HFF-Myc (cell line): ENCODE results near the gene MET.
"Not testable (repeated sequence)": the region's sequence is repeated elsewhere in the genome, so short reads cannot be mapped to it uniquely, and the experiment has no call there.

Source experiments
- DNase-seq: peaks from one replicate; pipeline ENCODE4 v3.0.0-alpha.2; 2011; ENCODE audit warnings: low read depth; ENCODE audit errors: extremely low read depth
- H3K4me3 ChIP-seq: replicated peaks from 2 replicates; pipeline ENCODE4 v1.5.1; 2011; ENCODE audit warnings: low read depth, mild to moderate bottlenecking, control low read depth, low read length
- TF ChIP-seq, protein P1 (sequence below): IDR thresholded peaks from 2 replicates; pipeline ENCODE4 v1.5.1; 2012; ENCODE audit warnings: mild to moderate bottlenecking, low read depth, low read length, control low read depth; ENCODE audit errors: missing control alignments

MET gene

DNA sequence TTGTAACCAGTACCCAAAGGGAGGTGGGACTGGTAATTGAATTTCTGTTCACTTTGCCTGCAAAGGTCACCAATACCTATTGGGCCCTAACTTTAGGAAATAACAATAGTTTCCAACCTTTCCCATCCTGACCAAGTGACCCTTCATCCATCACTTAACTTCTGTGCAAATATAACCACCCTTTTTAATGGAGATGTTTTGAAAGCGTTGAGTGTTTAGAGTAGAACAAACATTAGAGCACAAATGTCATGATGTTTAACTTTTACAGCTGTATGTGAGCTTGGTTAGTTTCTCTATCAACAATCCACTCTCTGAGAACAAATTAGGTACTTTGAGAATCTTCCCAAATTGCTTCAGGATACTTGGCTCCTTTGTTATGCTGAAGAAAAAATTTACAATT, 66.4 kb downstream of the MET start:
- H3K4me3 ChIP-seq: no peak overlapping the region
- TF ChIP-seq, protein P1, sequence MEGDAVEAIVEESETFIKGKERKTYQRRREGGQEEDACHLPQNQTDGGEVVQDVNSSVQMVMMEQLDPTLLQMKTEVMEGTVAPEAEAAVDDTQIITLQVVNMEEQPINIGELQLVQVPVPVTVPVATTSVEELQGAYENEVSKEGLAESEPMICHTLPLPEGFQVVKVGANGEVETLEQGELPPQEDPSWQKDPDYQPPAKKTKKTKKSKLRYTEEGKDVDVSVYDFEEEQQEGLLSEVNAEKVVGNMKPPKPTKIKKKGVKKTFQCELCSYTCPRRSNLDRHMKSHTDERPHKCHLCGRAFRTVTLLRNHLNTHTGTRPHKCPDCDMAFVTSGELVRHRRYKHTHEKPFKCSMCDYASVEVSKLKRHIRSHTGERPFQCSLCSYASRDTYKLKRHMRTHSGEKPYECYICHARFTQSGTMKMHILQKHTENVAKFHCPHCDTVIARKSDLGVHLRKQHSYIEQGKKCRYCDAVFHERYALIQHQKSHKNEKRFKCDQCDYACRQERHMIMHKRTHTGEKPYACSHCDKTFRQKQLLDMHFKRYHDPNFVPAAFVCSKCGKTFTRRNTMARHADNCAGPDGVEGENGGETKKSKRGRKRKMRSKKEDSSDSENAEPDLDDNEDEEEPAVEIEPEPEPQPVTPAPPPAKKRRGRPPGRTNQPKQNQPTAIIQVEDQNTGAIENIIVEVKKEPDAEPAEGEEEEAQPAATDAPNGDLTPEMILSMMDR: no peak
- no peak for DNase-seq

GRCh38 chr7:116739307-116739706, 67.3 kb downstream of the MET start:
- no peak for DNase-seq
- TF ChIP-seq, protein P1: no peak
- no peak overlapping the region for H3K4me3 ChIP-seq

DNA sequence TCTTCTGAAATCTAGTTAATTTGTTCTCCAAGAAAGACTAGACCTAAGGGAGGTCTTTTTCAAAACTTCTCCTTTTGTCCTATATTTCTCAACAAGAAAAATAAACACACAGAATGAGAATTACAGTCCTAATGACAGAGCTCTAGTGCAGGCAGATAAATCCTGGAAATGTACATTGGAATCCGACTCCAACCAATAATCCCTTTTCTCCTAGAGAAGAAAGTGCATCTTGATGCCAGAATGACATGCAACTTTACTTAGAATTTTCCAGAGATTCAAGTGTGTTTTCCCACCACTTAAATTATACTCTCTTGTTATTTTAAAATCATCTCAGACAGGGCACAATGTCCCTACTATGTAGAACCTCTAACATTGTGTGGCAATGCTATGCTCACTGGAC, 68.2 kb downstream of the MET start:
- DNase-seq: no peak
- H3K4me3 ChIP-seq: no peak overlapping the region
- TF ChIP-seq, protein P1: no peak

DNA sequence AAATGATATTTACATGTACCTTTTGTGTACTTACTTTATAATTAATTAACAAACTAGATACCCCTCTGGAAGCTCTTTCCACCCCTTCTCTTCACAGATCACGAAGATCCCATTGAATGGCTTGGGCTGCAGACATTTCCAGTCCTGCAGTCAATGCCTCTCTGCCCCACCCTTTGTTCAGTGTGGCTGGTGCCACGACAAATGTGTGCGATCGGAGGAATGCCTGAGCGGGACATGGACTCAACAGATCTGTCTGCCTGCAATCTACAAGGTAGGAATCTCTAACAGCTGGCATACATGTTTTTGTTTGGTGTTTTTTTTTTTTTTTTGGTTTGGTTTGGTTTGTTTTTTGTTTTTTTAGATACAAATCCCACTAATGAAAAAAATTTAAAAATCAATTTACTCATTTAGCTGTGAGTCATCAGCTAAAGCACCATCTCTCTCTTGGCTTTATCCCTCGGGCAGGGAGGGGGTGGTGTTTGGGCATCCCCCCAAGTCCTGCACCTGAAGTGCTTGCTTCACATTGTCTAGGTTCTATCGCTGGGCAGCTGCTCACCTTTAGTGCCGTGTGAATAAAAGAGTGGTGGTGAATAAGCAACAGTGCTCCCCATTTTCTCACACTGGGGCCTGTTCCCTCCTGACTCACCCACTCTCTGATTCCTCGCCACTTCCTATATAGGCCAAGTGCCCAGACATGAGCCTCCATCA, 68.9 kb downstream of the MET start:
- DNase-seq: no peak
- TF ChIP-seq, protein P1: no peak

GRCh38 chr7:116741625-116742316, 69.8 kb downstream of the MET start:
- TF ChIP-seq, protein P1: no peak
- DNase-seq: peak; percentile 9
- no peak overlapping the region for H3K4me3 ChIP-seq

More for the DNA sequence above, 68.9 kb downstream of the MET start:
- H3K4me3 ChIP-seq: no peak overlapping the region

- H3K4me3 ChIP-seq: no peak overlapping the region
- TF ChIP-seq, protein P1: no peak
- no peak for DNase-seq
Measured at GRCh38 chr7:116742641-116743040, 70.6 kb downstream of the MET start.

DNA sequence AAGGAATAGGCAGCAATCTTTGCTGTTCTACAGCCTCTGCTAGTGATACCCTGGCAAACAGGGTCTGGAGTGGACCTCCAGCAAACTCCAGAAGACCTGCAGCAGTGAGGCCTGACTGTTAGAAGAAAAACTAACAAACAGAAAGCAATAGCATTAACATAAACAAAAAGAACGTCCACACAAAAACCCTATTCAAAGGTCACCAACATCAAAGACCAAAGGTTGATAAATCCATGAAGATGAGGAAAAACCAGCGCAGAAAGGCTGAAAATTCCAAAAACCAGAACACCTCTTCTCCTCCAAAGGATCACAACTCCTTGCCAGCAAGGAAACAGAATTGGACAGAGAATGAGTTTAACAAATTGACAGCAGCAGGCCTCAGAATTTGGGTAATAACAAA, 71.8 kb downstream of the MET start:
- not testable (repeated sequence) for H3K4me3 ChIP-seq, DNase-seq

GRCh38 chr7:116746388-116746787, 74.4 kb downstream of the MET start:
- H3K4me3 ChIP-seq, DNase-seq: not testable (repeated sequence)

GRCh38 chr7:116751070-116751469, 79.1 kb downstream of the MET start:
- H3K4me3 ChIP-seq, DNase-seq: not testable (repeated sequence)
